ENCODE data around the gene STK32B.

STK32B gene

DNA sequence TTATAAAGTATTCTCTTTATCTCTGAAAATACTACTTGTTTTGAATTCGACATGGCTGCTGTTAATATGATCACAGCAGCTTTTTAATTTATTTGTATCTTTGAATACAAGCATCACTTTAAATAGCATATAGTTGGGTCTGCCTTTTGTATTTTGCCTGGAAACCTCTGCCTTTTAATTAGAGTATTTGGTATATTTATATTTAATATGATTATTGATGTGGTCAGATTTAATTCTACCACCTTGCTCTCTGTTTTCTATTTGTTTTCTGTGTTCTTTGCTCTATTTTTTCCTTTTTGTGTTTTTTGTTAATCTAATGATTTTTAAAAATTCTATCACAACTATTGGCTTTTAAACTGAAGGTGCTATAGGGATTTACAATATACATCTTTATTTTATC lies 21.7 kb downstream of the STK32B start:
- DNase-seq = no peak

DNA sequence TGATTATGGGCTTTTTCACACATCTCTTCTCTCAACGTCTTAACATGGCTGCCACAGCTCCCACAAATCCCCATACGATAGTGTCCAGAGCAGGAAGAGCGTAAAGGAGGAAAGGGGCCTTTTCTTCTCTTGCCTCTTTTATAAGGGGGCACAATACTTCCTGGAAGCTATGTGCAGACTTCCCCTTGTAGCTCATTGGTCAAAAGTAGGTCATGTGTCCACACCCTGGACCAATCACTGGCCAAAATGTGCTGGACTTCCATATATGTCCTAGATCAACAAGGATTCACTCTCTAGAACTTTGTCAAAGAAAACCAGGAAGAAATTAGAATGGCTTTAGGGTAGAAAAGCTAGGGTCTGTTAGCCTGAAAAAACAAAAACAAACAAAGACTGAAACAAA lies 26.7 kb downstream of the STK32B start:
- no peak for DNase-seq

DNA sequence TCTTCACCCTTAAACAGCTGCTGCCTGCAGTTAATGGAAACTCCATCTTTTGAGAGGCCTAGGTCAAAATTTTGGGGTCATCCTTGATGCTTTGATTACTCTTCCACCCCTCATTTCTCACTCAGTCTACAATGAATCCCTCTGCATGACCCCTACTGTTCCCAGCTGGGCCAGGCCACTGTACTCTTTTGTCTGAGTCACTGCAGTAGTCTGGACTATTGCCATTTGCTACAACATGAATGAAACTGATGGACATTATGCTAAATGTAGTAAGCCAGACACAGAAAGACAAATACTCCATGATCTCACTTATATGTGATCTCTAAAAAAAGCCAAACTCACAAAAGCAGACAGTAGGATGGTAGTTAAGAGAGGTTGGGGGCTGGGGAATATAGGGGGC lies 28.3 kb downstream of the STK32B start:
- DNase-seq = no peak

DNA sequence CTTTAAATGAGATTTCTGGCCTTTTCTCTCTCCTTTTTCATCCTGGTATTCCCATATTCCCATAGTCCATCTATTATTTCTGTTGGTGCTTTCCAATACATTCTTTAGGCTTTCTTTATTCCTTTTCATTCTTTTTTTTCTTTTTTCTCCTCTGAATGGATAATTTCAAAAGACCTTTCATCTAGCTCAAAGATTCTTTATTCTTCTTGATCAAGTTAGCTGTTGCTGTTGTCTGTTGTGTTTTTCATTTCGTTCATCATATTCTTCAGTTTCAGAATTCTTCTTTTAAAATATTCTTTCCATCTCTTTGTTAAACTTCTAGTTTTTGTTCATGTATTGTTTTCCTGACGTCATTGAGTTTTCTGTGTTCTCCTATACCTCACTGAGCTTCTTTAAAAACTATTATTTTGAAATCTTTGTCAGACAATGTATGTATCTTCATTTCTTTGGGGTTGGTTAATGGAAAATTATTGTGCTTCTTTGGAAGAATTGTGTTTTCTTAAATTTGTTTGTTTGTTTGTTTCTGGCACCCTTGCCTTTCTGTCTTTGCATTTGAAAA lies 30.2 kb downstream of the STK32B start:
- DNase-seq = no peak

DNA sequence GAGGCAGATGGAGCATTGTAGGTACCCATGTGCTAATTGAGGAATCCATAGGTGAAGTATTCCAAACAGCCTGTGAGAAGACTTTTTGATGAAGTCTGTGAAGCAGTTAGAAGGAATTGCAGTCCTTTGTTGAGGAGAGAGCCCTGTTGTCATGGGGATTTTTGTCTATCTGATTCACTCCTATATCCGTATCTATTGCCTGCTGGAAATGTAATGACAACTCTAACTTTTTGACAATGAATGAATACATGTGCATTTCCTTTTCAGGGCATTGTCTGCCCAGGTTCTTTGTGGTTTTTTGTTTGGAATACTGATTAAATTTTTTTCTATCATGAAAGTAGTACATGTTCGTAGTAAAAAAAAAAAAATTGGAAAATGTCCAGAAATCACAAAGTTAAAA lies 31.1 kb downstream of the STK32B start:
- DNase-seq = no peak

DNA sequence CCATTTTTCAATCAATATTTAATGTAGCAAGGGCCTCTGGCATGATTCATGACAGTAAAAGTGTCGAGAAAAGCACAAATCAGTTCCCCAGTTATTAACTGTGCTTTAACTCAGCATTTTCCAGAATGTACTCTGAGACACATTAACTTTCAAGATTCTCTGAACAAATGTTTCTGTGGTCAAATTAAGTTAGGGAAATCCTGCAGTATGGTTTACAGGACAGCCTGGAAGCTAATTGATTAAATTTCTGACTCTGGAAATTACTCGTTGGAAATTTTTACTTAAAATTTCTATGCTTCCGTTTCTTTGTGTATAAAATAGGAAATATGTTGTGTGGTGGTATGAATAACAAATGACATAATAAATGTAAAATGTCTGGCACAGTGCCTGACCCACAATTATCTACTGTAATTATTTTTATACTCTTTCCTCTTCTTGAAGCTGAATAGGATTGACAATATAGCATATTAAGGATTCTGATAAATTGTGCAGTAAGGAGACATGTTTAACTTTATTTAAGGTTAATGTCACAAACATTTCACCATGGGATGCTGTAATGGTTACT lies 33.7 kb downstream of the STK32B start:
- no peak for DNase-seq

DNA sequence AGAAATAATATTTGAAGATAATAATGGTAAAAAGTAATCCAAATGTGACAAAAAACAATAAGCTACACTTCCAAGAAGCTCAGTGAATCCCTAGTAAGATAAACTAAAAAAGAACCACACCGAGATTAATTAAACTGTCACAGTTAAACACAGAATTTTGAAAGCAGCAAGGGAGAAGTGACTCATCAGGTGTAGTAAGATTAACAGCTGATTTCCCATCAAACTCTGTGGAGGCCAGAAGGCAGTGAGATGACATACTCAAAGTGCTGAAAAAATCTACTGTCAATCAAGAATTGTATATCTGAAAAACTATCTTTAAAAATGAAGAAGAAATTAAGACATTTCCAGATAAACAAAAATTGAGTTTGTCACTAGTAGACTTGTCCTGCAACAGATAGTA lies 35.3 kb downstream of the STK32B start:
- no peak for DNase-seq

DNA sequence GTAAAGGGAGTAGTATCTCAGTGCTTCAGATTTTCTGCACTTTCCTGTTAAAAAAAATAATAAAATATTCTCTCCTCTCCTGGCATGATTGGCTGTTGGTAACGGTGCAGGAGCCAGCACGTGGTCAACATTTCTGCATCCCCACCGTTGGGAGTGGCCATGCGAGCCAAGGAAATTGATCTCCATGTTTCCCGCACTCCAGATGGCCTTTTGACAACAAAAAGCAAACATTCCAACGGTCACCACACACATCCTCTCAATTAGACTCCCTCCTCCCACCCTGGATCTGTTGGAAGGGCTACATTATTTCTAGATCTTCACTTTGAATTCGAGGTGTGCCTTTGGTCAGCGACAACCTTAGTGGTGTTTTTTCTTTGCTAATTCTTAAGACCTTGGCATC lies 45.0 kb downstream of the STK32B start:
- DNase-seq = no peak

DNA sequence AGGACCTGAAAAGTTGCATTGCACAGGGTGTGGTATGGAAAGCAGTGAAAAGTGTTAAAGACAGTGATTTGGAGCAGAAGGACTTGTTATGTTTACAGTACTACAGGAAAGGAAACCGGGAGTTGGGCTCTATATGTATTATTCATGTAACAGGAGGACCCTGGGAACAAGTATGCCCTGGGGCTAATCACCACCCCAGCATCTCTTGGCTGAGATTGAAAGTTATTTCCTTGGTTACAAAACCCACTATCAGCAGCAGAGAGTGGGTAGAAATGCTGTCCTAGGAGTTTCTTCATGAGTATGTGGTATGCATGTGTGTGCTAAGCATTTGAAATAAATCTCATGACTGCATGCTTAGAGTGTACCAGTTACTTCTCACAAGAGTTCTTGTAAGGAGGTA lies 46.9 kb downstream of the STK32B start:
- DNase-seq = no peak

DNA sequence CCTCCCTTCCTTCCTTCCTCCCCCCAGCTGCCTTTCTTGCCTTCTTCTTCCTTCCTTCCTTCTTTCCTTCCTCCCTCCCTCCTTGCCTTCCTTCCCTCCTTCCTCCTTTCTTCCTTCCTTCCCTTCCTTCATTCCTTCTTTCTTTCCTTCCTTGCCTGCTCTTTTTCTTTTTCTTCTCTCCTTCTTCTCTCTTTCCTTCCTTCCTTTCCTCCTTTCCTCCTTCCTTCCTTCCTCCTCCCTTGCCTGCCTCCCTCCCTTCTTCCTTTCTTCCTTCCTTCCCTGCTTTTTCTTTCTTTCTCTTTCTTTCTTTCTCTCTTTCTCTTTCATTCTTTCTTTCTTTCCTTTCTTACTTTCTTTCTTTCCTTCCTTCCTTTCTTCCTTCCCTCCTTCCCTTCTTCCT lies 49.1 kb downstream of the STK32B start:
- DNase-seq = no peak

DNA sequence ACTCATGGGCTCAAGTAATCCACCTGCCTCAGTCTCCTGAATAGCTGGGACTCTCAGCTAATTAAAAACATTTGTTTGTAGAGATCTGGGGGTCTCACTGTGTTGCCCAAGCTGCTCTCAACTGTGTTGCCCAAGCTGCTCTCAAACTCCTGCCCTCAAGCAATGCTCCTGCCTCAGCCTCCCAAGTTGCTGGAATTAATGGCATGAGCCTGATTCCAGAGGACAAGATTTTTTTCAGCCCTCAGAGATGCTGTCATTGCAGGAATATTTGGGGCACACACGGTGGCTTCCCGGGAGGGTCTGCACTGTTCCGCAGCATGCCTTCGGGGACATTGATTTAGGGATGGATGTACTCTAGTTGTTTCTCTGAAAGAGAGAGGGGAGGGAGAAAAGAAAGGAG lies 49.7 kb downstream of the STK32B start:
- no peak for DNase-seq

DNA sequence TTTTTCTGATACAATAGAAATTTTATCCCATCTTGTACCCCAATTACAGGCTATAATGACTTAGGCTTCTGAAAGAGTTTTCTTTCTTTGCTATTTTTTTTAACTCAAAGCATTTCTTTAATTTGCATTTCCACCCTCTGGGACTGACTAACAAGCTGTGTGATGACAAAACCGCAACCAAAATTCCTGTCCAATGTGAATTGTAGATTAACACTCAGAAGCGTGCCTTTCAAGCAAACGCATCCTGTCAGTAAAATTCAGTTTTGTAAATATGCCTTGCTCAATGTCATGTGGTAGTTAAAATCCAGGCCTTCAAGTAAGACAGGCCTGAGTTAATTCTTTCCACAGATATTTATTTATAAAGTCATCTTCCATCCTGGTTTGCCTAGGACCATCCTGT lies 50.3 kb downstream of the STK32B start:
- no peak for DNase-seq

DNA sequence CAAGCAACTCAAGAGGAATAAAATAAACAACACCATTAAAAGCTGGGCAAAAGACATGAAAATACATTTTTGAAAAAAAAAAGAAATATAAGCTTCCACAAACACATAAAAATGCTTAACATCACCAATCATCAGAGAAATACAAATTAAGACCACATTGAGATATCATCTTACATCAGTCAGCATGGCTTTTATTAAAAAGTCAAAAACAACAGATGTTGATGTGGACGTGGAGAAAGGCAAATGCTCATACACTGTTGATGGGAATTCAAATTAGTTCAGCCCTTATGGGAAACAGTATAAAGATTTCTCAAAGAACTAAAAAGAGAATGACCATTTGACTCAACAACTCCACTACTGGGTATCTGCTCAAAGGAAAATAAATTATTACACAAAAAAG lies 59.6 kb downstream of the STK32B start:
- DNase-seq = no peak

DNA sequence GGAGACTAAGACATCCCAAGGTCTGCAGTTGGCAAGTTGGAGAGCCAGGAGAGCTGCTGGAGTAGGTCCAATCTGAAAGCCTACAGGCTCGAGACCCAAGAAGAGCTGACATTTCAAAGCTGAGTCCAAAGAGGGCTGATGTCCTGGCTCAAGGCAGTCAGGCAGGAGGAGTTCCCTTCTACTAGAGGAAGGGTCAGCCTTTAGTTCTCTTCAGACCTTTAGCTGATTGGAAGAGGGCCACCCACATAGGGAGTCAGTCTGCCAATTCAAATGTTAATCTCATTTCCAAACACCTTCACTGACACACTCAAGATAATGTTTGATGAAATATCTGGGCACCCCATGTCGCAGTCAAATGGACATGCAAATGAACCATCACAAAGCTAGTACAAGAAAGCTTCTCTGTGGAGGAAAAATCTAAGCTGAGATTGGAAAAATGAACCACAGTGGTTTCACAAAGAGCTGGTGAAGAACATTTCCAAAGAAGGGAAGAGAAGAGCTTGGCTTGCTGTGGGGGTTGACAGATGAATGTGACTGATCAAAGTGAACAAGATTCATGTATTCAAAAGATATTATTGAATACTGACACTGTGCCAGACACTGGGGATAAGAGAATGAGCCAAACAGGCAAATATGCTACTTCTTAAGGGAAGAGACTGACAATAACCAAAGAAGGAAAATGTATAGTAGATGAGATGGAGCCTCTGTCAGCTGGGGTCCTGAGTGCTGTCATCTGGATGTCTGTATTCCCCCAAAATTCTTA lies 61.2 kb downstream of the STK32B start:
- DNase-seq = no peak

DNA sequence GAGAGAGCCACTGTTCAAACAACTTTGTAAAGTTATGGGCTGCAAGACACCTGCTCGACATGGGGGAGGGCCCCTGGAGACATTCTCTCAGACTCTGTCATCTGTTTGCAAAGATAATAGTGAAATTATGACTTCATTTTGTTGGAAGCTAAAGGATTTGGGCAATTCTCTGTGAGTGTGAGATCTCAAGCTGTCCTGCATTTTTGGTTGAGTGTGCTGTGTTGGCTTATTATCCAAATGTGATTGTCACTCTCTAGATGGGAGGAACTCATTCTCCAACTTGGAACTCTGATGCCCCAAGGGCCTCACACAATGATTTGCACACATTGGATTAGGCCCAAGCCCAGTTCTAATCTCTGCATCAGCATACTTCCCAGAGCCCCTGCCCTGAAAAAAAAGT lies 63.7 kb downstream of the STK32B start:
- DNase-seq = no peak

DNA sequence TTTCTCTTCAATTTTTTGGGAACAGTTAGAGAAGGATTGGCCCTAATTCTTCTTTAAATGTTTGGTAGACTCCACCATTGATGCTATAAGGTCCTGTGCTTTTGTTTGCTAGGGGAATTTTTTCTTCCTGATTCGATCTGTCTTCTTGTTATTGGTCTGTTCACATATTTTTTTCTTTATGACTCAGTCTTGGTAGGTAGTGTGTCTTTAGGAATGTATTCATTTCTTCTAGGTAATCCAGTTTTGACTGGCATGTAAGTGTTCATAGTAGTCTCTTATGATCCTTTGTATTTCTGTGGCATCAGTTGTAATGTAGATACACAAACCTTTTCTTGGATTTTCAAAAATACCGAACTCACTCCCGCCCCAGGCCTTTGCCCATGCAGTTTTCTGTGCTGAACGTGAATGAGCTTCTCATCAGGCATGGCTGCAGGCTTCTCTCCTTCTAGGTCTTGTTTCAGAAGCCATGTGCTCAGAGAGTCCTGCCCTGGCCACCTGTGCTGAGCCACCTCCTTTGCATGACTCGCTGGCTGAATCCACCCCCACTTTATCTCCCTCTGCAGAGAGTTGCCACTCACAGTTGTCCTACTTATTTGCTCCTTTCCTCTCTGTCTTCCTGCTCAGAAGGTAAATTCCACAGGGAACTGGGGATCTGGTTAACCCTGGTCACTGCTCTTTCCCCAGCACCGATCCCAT lies 67.0 kb downstream of the STK32B start:
- no peak for DNase-seq

DNA sequence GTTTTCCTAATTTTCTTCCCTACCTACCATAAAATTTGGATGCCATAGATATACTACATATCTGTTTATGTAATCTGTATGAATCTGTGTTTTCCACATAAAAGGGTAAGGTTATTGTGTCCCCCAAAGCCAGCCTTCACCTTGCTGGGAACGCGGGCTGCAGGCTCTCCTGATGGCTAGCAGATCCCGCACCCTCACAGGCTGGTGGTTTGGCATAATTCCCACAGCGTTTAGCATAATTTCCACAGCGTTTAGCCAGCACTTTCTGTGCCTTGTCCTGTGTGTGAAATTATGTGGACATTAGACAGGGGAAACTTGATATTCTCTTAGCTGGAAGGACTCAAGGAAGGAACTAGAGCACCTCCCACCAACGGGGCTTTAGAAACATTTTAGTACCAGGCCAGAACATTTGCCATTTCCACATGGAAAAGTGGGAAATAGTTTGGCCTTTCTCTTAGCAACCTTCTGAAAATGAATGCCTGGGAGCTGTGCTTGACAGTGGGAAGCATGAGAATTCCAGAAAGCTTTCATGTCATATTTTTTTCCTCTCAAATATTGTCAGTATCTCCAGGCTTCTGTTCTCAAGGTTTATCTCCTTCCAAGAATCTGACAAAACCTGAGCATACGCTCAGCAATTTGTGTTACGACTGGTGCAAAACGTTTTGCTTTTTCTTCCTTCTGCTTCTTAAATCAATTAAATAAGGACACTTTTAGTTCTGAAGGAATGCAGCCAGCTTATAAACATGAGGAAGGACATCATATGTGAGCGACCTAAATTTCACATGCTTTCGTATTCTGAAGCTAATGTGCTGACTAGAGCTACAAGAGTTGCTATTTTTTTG lies 67.9 kb downstream of the STK32B start:
- DNase-seq = no peak

DNA sequence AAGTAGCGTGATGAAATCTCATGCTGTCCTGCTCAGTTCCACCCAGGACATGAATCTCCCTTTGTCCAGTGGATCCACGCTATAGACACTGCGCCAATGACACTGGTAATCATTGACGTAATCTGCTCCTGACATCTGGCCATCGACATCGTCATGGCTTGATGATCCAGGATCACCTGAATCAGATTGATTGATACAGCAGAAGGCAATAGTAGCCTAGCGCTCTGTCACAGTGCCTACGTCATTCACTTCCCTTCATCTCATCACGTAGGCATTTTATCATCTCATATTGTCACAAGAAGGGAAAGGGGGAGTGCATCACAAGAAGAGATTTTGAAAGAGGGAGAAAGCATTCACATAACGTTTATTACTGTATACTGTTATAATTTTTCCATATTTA lies 68.8 kb downstream of the STK32B start:
- no peak for DNase-seq

DNA sequence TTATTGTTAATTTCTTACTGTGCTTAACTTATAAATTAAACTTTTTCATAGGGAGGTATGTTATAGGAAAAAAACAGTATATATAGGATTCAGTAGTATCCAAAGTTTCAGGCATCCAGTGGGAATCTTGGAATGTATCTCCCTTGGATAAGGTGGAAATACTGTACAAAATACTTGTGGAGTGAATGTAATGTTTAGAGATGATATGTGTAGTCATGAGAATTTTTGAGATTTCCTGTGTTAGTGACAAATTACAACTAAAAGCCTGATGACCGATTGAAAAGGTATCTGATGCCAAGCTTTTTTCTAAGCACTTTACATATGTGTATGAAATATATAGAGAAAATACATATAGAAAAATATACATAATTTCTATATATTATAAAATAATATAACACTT lies 69.2 kb downstream of the STK32B start:
- DNase-seq = no peak

DNA sequence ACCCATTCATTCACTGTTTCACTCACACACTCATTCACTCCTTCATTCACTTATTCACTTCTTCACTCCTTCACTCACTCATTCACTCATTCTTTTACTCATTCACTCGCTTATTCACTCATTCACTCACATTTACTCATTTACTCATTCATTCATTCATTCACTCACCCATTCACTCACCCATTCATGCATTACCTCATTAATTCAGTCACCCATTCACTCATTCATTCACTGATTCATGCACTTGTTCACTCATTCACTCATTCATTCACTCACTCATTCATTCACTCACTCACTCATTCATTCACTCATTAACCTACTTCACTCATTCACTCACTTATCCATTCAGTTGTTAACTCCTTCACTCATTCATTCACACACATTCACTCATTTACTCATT lies 70.8 kb downstream of the STK32B start:
- DNase-seq = no peak

DNA sequence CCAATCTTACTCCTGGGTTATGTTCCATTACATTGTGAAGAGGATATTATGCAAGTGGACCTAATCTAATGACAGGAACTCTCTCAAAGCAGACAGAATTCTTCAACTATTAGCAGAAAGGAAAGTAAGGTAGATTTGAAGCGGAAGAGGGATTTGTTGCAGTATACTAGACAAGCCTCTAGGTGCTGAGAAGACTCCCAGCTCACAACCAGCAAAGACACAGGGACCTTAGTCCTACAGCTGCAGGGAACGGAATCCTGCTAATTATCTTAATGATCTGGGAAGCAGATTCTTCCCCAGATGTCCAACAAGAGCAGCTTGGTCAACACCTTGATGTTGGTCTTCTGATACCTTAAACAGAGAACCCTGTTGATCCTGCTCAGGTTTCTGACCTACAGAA lies 73.6 kb downstream of the STK32B start:
- no peak for DNase-seq

DNA sequence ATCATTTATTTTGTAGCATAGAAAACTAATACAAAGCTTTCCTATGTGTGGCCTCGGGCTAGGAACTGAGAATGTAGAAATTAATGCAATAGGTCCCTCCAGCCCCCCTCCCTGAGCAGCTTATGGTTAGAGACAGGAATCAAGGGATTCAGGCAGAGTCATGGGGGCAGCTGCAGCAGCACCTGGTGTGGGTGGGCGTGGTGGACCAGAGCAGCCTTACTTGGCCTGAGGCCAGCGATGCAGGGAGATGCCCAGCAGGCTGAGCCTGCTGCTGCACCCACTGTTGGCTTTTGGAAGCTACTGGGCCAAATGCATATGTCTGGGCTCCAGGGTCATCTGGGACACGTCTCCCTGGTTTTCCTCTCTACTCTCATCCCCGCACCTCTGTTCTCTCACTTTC lies 74.0 kb downstream of the STK32B start:
- DNase-seq = no peak

DNA sequence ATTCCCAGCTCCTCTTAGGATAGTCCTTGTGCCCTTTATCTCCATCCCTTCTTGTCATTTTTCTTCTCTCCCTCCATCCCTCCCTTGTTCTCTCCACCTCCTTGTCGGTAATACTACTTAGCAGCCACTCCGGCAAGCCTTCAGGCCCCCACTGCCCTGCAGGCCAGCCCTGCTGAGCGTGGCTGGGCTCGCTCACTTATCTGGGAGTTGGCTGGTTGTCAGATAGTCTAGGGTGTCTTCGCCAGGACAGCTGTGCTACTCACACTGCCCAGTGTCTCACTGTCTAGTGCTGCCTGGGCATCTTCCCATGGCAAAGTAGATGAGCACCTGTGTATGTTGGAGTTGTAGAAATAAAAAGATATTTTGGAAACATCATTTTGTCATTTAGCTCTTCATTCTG lies 75.0 kb downstream of the STK32B start:
- no peak for DNase-seq
